ENCODE measurements around the gene CALR3. TPM values are rescaled to one million over a fixed set of nuclear protein-coding genes. Genes with fewer than 3 reads are reported as not detected.
A peak's percentile ranks its signal among the peaks of the same experiment; 100 is the strongest.

CALR3 gene
- total and polyA plus RNA-seq, 4 experiments from 2014 or later: not detected

DNA sequence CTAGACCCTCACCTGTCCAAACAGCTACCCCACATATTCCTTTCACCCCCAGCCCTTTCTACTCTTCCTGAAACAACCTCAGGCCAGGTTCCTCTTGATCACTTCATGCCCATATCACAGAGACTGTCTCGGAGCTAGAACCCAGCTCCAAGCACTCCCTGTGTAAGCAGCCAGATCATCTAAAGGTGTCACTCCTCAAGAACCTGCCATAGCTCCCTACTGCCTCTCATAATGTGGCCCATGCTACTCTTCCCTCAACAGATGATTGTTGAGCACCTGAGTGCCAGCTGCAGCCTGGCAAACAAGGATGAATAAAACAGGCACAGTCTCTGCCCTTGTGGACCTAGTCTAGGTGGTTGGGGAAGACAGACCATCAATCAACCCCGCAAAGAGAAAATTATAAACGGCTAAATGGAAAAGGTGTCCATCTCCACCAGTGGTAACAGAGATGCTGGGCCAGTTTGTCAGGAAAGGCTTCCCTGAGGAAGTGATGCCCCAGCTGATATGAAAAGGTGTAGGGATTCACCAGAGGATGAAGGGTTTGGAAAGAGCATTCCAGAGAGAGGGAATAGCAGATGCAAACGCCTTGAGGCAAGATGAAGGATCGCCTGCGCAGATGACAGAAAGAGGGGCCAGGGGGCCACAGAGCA is 32.5 kb downstream of the CALR3 start:
- POLR2A ChIA-PET (ENCODE audit: partially characterized antibody): no interaction called here
- H3K27ac ChIP-seq (ENCODE audit: low read depth, low read length): no peak overlapping the region
- Mint-ChIP-seq H3K27me3 (no peaks in the 10 kb centered on the region), H3K4me1 (peaks cover 30 to 66% (median 47%) of the 10 kb centered on the region in 4 donors), H3K9me3 (no peaks in the 10 kb centered on the region), H3K4me3 (no peak overlapping the region), H3K27ac (peak overlapping the region in 6 of 7 donors; percentile 22 to 86 (median 56)), H3K36me3 (peaks cover 3 to 16% of the 10 kb centered on the region in 2 donors)
- no peaks in the 10 kb centered on the region for H3K9me3 ChIP-seq (ENCODE audit: control insufficient read depth in 1 of 2, low read length in 2 of 2)
- CTCF ChIA-PET (ENCODE audit: partially characterized antibody): no interaction called here
- peaks cover 26% of the 10 kb centered on the region for H3K4me1 ChIP-seq (ENCODE audit: insufficient read depth, low read length)
- H3K36me3 ChIP-seq (ENCODE audit: insufficient read depth, low read length): no peaks in the 10 kb centered on the region
- intact Hi-C loops (cut with micrococcal nuclease): no loop called here
- H3K27me3 ChIP-seq (ENCODE audit: insufficient read depth, low read length): no peaks in the 10 kb centered on the region
- DNase-seq: no peak
- no peak overlapping the region for H3K4me3 ChIP-seq (ENCODE audit: low read length in 2 of 2)

GRCh38 chr19:16462757-16463250 is 33.2 kb downstream of the CALR3 start:
- intact Hi-C loops (cut with micrococcal nuclease): no loop called here
- H3K27me3 Mint-ChIP-seq: no peaks in the 10 kb centered on the region
- H3K27ac Mint-ChIP-seq: peak overlapping the region in 2 of 7 donors; percentile 22 to 77
- Histone ChIP-seq H3K27me3 (ENCODE audit: insufficient read depth, low read length) (no peaks in the 10 kb centered on the region), H3K4me1 (ENCODE audit: insufficient read depth, low read length) (peaks cover 31% of the 10 kb centered on the region), H3K4me3 (ENCODE audit: low read length in 2 of 2) (no peak overlapping the region), H3K36me3 (ENCODE audit: insufficient read depth, low read length) (no peaks in the 10 kb centered on the region), H3K27ac (ENCODE audit: low read depth, low read length) (no peak overlapping the region), H3K9me3 (ENCODE audit: control insufficient read depth in 1 of 2, low read length in 2 of 2) (no peaks in the 10 kb centered on the region)
- H3K36me3 Mint-ChIP-seq: peaks cover 3 to 13% of the 10 kb centered on the region in 2 donors
- peak overlapping the region in 1 of 8 donors; percentile 11 for H3K4me3 Mint-ChIP-seq
- ChIA-PET POLR2A (ENCODE audit: partially characterized antibody) (no interaction called here), CTCF (ENCODE audit: partially characterized antibody) (no interaction called here)
- no peak for DNase-seq
- H3K4me1 Mint-ChIP-seq: peaks cover 35 to 68% (median 49%) of the 10 kb centered on the region in 4 donors
- H3K9me3 Mint-ChIP-seq: no peaks in the 10 kb centered on the region

GRCh38 chr19:16461630-16462051 is 34.3 kb downstream of the CALR3 start:
- Mint-ChIP-seq H3K36me3 (peaks cover 3 to 8% of the 10 kb centered on the region in 2 donors), H3K9me3 (no peaks in the 10 kb centered on the region), H3K4me1 (peaks cover 39 to 71% (median 53%) of the 10 kb centered on the region in 4 donors), H3K4me3 (no peak overlapping the region), H3K27ac (no peak overlapping the region), H3K27me3 (no peaks in the 10 kb centered on the region)
- CTCF ChIA-PET (ENCODE audit: partially characterized antibody): no interaction called here
- H3K27ac ChIP-seq (ENCODE audit: low read depth, low read length): no peak overlapping the region
- intact Hi-C loops (cut with micrococcal nuclease): no loop called here
- peaks cover 39% of the 10 kb centered on the region for H3K4me1 ChIP-seq (ENCODE audit: insufficient read depth, low read length)
- no peak for DNase-seq
- POLR2A ChIA-PET (ENCODE audit: partially characterized antibody): no interaction called here
- no peaks in the 10 kb centered on the region for H3K9me3 ChIP-seq (ENCODE audit: control insufficient read depth in 1 of 2, low read length in 2 of 2)
- no peaks in the 10 kb centered on the region for H3K27me3 ChIP-seq (ENCODE audit: insufficient read depth, low read length)
- no peaks in the 10 kb centered on the region for H3K36me3 ChIP-seq (ENCODE audit: insufficient read depth, low read length)
- no peak overlapping the region for H3K4me3 ChIP-seq (ENCODE audit: low read length in 2 of 2)

DNA sequence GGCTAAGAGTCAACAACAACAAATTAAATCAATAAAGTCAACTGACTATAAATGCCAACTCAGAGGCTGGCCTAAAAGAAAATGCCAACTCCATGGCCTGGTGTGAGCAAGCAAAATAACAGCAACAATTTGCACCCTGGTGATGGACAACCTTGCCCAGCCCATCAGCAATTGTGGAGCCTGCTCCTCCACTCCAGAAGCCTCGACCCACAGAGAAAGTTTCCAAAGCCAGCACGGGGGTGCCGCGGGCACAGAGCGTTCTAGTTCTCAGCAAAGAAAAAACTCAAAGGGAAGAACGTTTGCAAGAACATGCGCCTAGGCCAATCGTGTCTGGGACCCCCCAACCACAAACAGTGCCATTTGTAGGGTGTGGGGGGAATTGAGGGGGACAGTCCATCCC is 35.5 kb downstream of the CALR3 start:
- ChIA-PET POLR2A (ENCODE audit: partially characterized antibody) (no interaction called here), CTCF (ENCODE audit: partially characterized antibody) (no interaction called here)
- H3K4me3 Mint-ChIP-seq: no peak overlapping the region
- peaks cover 0 to 4% of the 10 kb centered on the region in 2 donors for H3K36me3 Mint-ChIP-seq
- H3K9me3 ChIP-seq (ENCODE audit: control insufficient read depth in 1 of 2, low read length in 2 of 2): no peaks in the 10 kb centered on the region
- H3K4me1 Mint-ChIP-seq: peaks cover 37 to 75% (median 51%) of the 10 kb centered on the region in 4 donors
- intact Hi-C loops (cut with micrococcal nuclease): no loop called here
- no peak overlapping the region for H3K4me3 ChIP-seq (ENCODE audit: low read length in 2 of 2)
- no peaks in the 10 kb centered on the region for H3K27me3 Mint-ChIP-seq
- H3K36me3 ChIP-seq (ENCODE audit: insufficient read depth, low read length): no peaks in the 10 kb centered on the region
- no peak overlapping the region for H3K27ac ChIP-seq (ENCODE audit: low read depth, low read length)
- no peak overlapping the region for H3K27ac Mint-ChIP-seq
- H3K4me1 ChIP-seq (ENCODE audit: insufficient read depth, low read length): peaks cover 39% of the 10 kb centered on the region
- H3K9me3 Mint-ChIP-seq: no peaks in the 10 kb centered on the region
- H3K27me3 ChIP-seq (ENCODE audit: insufficient read depth, low read length): no peaks in the 10 kb centered on the region
- DNase-seq: no peak

DNA sequence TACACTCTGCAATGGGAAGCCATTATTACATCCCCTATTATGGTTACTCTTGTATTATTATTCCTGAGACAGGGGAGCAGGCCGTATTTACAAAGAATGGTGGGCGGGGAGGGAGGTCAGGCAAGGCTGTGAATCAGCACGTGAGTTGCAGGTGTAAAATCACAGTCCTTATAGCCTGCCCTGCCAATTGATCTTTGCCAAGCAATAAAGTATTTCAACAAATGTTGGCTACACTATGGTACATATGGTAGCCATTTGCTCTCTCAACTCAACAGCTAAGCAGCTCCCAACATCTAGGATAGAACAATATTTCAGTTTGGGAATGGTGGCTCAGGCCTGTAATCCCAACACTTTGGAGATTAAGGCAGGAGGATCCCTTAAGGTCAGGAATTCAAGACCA is 36.3 kb downstream of the CALR3 start:
- Mint-ChIP-seq H3K4me1 (peaks cover 37 to 75% (median 49%) of the 10 kb centered on the region in 4 donors), H3K36me3 (peaks cover 0 to 4% of the 10 kb centered on the region in 2 donors), H3K27ac (peak overlapping the region in 1 of 7 donors; percentile 48), H3K9me3 (no peaks in the 10 kb centered on the region), H3K27me3 (no peaks in the 10 kb centered on the region), H3K4me3 (no peak overlapping the region)
- DNase-seq: no peak
- Histone ChIP-seq H3K27ac (ENCODE audit: low read depth, low read length) (no peak overlapping the region), H3K36me3 (ENCODE audit: insufficient read depth, low read length) (no peaks in the 10 kb centered on the region), H3K27me3 (ENCODE audit: insufficient read depth, low read length) (no peaks in the 10 kb centered on the region), H3K4me3 (ENCODE audit: low read length in 2 of 2) (no peak overlapping the region), H3K9me3 (ENCODE audit: control insufficient read depth in 1 of 2, low read length in 2 of 2) (no peaks in the 10 kb centered on the region), H3K4me1 (ENCODE audit: insufficient read depth, low read length) (peaks cover 39% of the 10 kb centered on the region)
- ChIA-PET CTCF (ENCODE audit: partially characterized antibody) (no interaction called here), POLR2A (ENCODE audit: partially characterized antibody) (no interaction called here)
- intact Hi-C loops (cut with micrococcal nuclease): no loop called here

GRCh38 chr19:16458391-16459341 is 37.3 kb downstream of the CALR3 start:
- H3K9me3 Mint-ChIP-seq: no peaks in the 10 kb centered on the region
- Histone ChIP-seq H3K9me3 (ENCODE audit: control insufficient read depth in 1 of 2, low read length in 2 of 2) (no peaks in the 10 kb centered on the region), H3K4me3 (ENCODE audit: low read length in 2 of 2) (no peak overlapping the region), H3K36me3 (ENCODE audit: insufficient read depth, low read length) (no peaks in the 10 kb centered on the region), H3K27ac (ENCODE audit: low read depth, low read length) (no peak overlapping the region), H3K4me1 (ENCODE audit: insufficient read depth, low read length) (peaks cover 29% of the 10 kb centered on the region), H3K27me3 (ENCODE audit: insufficient read depth, low read length) (no peaks in the 10 kb centered on the region)
- intact Hi-C loops (cut with micrococcal nuclease): no loop called here
- H3K4me1 Mint-ChIP-seq: peaks cover 41 to 74% (median 56%) of the 10 kb centered on the region in 4 donors
- ChIA-PET POLR2A (ENCODE audit: partially characterized antibody) (no interaction called here), CTCF (ENCODE audit: partially characterized antibody) (no interaction called here)
- peak overlapping the region in 3 of 8 donors; percentile 1 to 26 (median 21) for H3K4me3 Mint-ChIP-seq
- no peak for DNase-seq
- peaks cover 0 to 3% of the 10 kb centered on the region in 2 donors for H3K36me3 Mint-ChIP-seq
- H3K27ac Mint-ChIP-seq: peak overlapping the region in 6 of 7 donors; percentile 6 to 77 (median 22)
- no peaks in the 10 kb centered on the region for H3K27me3 Mint-ChIP-seq

DNA sequence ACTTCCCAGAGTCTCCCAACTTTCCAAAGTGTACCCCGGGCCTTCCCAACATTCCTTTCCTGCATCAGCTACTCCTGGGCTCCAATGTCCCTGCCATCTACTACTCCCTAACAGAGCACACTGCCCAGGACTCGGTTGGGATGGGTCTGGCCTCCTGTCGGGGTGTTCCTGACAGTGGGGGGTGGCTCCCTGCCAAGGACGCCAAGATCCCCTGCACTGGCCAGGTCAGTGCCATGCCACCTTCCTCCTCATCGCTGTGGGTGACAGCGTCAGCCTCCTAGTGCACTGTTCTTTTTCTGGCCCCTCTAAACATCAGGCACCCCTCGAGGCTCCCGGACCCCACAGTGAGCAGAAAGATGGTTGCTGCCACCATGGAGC is 38.0 kb downstream of the CALR3 start:
- peaks cover 22% of the 10 kb centered on the region for H3K4me1 ChIP-seq (ENCODE audit: insufficient read depth, low read length)
- no peaks in the 10 kb centered on the region for H3K9me3 ChIP-seq (ENCODE audit: control insufficient read depth in 1 of 2, low read length in 2 of 2)
- no peak overlapping the region for H3K27ac ChIP-seq (ENCODE audit: low read depth, low read length)
- no peaks in the 10 kb centered on the region for H3K36me3 Mint-ChIP-seq
- ChIA-PET POLR2A (ENCODE audit: partially characterized antibody) (no interaction called here), CTCF (ENCODE audit: partially characterized antibody) (no interaction called here)
- H3K27ac Mint-ChIP-seq: peak overlapping the region in 4 of 7 donors; percentile 6 to 55 (median 33)
- H3K9me3 Mint-ChIP-seq: no peaks in the 10 kb centered on the region
- DNase-seq: no peak
- H3K27me3 Mint-ChIP-seq: no peaks in the 10 kb centered on the region
- no peaks in the 10 kb centered on the region for H3K27me3 ChIP-seq (ENCODE audit: insufficient read depth, low read length)
- H3K4me3 ChIP-seq (ENCODE audit: low read length in 2 of 2): no peak overlapping the region
- intact Hi-C loops (cut with micrococcal nuclease): no loop called here
- peaks cover 33 to 68% (median 50%) of the 10 kb centered on the region in 4 donors for H3K4me1 Mint-ChIP-seq
- no peaks in the 10 kb centered on the region for H3K36me3 ChIP-seq (ENCODE audit: insufficient read depth, low read length)
- peak overlapping the region in 1 of 8 donors; percentile 14 for H3K4me3 Mint-ChIP-seq

Data from CD4-positive, alpha-beta memory T cell (primary cell).